B cell (primary cell): Measurements from ENCODE around the gene MGAT2.

Experiments used
- CTCF ChIP-seq: fragments of 200-600 bp; IDR thresholded peaks from one replicate; pipeline ENCODE4 v1.8.0; 2022; ENCODE audit warnings: antibody characterized with exemption, mild to moderate bottlenecking
- EZH2 ChIP-seq: IDR thresholded peaks from 2 replicates; pipeline ENCODE4 v1.6.1; 2012; ENCODE audit warnings: borderline replicate concordance, low read depth, mild to moderate bottlenecking, moderate library complexity, low read length; ENCODE audit not compliant: insufficient read depth, poor library complexity, severe bottlenecking

- no peak for TF ChIP-seq CTCF
- no peak for TF ChIP-seq EZH2
Observed at GRCh38 chr14:49598485-49599300, 21.9 kb upstream of the MGAT2 start, which contains the start of gene LRR1.
